Stimulated activated CD4-positive, alpha-beta T cell treated with anti-CD3 and anti-CD28 coated beads, Interleukin-12 subunit alpha, Interleukin-12 subunit beta, amount 100 ng/mL, for 48 hours (primary cell): ENCODE measurements around the gene SCN11A.

Experiments
- DNase-seq, 3 donors: peaks; one replicate each; pipeline ENCODE4 v3.0.0-alpha.2; 2020; ENCODE audit warnings: low read depth in 2 of 3, low spot score in 1 of 3

SCN11A gene

GRCh38 chr3:39051649-39052561 lies at the start of gene SCN11A, which contains the start of gene WDR48:
Gene SCN11A (minus strand): TSS chr3:39051944. CDS start chr3:38950362, 101,582 bp downstream.
Gene WDR48 (plus strand): TSS chr3:39052016. CDS start chr3:39052026, 10 bp downstream.
- peak; percentile 88 to 91 (median 88) for DNase-seq

- DNase-seq, result peak in 2 of 3 donors; percentile 26 to 34
Observed at GRCh38 chr3:39101022-39101689, 49.4 kb upstream of the SCN11A start.

DNA sequence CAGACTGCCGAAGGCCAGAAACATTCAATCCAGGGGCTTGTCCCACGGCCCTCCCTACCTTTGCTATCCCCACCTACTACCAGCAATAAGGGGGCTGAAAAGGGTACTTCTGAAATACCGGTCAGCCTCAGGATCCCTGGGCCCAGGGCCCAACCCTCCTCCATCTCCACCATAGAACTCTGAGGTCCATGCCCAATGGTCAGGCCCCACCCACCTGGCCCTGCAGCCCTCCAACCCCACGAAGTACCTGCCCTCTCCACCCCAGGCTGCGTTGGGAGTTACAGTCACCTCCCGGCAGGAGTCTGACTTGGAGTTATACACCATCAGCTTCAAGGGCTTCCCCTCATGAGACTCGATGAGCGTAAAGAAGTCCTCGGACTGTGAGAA lies 48.7 kb upstream of the SCN11A start:
- DNase-seq, result no peak

- DNase-seq, result no peak
Observed at GRCh38 chr3:39099738-39100499, 48.2 kb upstream of the SCN11A start.

DNA sequence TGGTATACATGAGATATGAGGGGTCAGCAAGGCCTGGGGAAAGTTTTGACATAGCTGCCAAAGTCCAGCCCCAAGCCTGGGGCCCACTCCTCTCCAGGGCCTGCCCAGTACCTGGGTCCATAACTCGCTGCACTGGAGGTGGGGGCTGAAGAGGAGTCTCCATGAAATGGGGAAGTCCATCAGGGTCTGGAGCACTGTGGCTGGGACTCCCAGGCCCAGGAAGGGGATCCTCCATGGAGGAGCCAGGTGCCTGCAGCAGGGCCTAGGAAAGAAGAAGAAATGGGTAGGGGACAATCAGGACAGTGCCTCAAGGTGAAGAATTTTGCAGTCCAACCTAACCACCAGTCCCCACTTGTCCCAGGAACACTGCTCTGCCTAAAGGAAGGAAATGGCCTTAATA lies 47.5 kb upstream of the SCN11A start:
- no peak for DNase-seq

DNA sequence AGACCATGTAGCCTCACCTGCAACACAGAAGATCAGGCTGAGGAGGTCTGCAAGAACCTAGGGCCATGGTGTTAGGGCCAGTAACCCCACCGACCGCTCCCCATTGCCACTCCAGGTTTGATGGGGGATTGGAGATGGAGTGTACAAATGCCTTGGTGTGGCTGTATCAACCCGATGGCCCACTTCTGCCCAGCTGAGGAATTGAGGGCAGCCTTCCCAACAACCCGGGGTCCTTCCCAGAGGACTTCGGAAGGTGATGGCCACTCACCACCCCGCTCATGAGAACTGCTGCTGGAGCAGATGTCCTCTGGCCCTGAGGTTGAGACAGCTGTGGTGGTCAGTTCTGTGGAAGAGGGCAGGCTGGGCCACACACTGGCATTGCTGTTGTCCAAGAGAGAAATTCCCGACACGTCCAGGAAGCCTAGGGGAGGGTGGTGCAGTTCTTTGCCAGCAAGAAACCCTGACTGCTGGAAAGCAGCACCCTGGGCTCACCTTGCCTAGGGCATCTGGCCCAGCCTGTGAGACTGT lies 46.8 kb upstream of the SCN11A start:
- DNase-seq, result no peak

DNA sequence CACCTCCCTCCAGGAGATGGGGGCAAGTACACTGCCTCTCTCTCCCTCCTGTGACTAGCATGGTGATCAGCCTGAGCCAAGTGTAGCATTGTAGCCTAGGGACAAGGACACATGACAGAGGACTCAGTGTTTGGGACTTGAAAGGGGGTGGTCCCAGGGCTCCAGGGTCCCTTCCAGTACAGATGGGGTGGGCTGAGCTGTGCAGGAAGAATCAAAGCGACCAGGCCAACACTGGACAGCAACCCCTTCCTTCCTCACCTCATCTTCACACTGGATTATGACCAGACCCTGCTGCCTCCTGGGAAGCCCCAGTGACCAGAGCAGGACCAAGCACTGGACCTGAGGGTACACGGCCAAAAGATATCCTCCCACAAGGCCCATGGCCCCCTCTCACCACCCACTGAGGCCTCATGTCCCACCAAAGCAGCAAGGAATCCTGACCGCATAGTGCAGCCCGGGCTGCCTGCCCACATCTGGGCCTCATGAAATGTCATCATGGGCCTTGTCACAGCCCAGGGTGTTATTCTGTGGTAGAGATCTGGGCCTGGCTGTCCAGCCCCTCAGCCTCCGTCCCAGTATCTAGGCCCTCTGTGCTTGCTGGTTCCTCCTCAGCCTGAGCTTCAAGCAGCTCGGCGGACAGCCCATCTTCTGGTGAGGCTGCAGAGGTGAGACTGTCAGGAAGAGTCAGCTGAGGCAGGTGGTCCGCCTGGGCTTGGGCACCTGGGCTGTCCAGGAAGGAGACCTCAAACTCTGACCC lies 46.1 kb upstream of the SCN11A start:
- DNase-seq, result no peak

DNA sequence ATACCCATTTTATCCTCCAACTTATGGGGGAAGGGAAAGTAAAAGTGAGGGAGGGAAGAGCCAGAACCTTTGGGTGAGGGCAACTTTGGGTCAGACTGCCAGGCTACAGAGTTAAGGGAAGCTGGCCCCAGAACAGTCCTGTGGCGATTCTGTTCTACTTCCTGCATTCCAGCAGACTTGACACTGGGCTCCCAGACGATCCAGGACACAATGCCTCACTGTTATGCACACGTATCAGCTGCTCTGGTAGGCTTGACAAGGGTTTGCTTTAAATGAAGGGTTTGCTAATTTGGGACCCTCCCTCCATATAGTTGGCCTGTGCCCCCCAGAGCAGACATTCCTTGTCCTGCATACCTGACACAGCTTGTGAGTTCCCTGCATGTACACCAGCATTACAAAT lies 45.0 kb upstream of the SCN11A start:
- no peak for DNase-seq

GRCh38 chr3:39095778-39096177 lies 44.0 kb upstream of the SCN11A start:
- no peak for DNase-seq

DNA sequence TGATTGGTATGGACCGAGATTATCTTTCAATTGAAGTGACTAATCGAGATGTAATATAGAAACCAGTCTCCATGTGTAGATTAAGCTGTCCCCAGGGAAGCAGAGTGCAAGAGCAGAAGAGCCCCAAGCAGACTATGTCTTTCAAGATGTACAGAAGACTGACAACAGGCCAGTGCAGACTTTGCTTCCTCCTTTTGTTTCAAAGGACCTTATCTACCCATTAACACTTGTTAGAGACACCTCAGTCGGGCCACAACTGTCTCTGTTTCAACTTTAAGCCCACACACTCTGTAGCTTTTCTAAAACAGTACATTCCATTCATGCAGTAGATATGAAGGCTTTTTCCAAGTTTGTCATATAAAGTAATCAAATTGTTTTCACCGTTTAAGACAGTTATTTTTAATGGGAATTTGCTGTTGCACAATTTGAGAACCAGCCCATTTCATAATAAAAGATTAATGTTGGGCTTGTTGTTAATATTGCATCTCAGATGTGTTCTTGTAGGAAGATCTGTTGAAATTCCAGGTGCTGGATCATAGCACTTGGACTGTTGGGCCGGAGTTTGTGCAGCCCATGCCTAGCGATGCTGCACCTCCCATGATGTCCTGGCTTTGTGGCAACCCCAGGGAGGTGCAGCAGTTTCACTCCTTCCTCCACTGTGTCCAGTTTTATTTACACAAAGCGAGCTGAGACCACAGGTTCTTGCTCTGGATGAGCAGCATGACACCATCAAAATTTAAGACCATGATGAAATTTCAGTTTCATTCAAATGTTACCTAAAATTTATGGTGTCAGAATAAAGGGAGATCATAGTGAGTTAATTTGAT lies 43.3 kb upstream of the SCN11A start:
- DNase-seq, result no peak

DNA sequence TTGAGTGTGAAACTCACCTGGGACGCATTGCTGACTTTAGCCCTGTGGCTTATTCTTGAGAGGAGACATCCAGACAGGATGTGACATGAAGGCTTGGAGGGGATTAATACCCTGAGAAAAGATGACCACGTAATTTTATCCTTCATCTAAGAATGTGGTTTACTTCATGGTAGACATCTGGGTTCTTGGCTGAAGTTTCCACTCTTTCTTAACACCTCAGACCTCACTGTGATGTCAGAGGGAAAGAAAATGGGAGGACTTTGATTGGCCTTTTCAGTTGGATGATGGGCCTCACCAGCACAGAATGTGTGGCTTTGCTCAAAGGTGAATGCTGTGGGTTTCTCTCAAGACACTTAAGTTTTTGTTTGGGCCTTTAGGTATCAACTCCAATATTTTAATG lies 39.2 kb upstream of the SCN11A start:
- no peak for DNase-seq

GRCh38 chr3:39088889-39089288 lies 37.1 kb upstream of the SCN11A start:
- no peak for DNase-seq

GRCh38 chr3:39088456-39088855 lies 36.7 kb upstream of the SCN11A start:
- DNase-seq, result no peak

GRCh38 chr3:39086144-39086543 lies 34.4 kb upstream of the SCN11A start:
- no peak for DNase-seq

DNA sequence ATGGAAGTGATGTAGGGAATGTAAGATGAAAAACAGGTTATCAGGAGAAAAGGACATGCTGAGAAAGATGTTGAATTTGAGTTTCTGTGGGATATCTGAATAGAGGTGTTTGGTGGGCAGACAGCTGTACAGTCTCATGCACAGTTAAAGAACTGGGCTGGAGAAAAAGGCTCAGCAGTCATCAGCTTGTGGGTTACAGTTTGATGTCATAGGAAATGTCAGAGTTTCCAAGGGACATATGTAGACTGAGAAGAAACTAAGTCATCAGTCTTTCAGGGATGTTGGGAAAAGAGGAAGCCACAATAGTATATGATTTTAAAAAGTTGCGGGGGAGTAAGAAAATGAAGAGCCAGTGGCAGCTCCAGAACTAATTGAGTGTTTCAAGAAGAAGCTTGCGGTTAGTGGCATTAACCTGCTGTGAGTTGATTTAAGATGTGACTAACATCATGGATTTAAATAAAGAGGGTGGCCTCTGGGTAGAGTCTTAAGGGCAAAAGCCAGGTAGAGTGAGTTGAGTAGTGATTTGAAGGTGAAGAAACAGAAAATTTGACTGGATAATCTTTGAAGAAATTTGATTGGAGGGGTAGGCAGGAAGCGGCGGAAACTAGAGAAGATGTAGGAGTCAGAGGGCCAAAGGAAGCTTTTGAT lies 31.0 kb upstream of the SCN11A start:
- DNase-seq, result no peak

DNA sequence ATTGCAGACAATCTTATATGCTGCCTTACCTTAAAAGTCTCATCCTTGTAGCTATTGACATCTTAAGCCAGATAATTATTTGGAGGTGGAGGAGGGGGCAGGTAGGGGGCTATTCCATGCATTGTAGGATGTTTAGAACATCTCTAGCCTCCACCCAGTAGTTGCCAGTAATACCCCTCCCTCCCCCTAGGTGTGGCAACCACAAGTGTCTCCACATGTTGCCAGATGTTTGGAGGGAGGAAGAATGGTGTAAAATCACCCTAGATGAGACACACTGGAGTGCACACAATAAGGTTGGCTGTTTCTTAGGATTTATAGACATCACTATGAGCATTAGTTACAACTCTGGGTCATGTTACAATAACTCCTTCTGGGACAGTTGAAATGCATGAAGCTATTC lies 28.3 kb upstream of the SCN11A start:
- no peak for DNase-seq

DNA sequence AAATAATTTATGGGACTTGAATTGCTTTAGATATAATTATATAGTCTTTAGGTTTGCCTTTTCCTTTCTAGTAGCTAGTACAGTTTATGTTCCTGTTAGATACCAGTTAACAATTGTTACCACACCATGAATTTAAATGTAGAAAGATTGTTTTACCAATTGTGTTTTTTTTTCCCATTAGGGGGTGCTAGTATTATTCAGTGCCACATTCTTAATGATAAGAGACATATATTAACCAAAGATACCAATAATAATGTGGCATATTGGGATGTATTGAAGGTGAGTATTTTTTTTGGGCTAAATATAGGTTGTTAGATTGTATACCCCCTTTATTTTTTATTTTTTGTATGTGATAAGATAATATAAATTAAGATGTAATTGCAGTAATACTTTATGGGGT lies 27.8 kb upstream of the SCN11A start:
- DNase-seq, result no peak

- no peak for DNase-seq
Observed at GRCh38 chr3:39075910-39076309, 24.2 kb upstream of the SCN11A start.

DNA sequence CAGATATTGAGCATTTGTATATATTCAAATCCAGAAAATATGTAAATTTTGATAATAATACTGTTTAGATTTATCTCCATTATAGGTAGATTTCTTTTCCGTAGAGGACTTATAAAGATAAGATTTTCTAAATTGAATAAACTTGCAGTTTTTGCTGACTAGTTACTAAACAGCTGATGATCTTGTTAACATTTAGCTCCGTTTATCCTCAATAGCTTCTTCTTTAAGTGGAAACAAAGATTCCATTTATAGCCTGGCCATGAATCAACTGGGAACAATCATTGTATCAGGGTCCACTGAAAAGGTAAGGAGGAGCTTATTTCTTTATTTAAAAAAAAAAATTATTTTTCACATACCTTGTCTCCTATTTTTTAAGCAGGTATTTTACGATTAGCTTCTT lies 16.8 kb upstream of the SCN11A start:
- no peak for DNase-seq
